Rectal smooth muscle tissue (tissue), 1 donor: ENCODE results near the gene CSNK2A3.

ENCODE experiments used
- H3K27ac ChIP-seq: one replicate; pipeline ENCODE4 v1.7.0; 2013; ENCODE audit warnings: low read depth, low read length, inconsistent platforms
- H3K27me3 ChIP-seq: one replicate; pipeline ENCODE4 v1.7.0; 2013; ENCODE audit warnings: low read length; ENCODE audit not compliant: control insufficient read depth, insufficient read depth
- H3K36me3 ChIP-seq: one replicate; pipeline ENCODE4 v1.7.0; 2013; ENCODE audit warnings: low read length; ENCODE audit not compliant: control insufficient read depth, insufficient read depth
- H3K4me1 ChIP-seq: one replicate; pipeline ENCODE4 v1.7.0; 2013; ENCODE audit warnings: low read length; ENCODE audit not compliant: control insufficient read depth, insufficient read depth
- H3K4me3 ChIP-seq: one replicate; pipeline ENCODE4 v1.7.0; 2013; ENCODE audit warnings: low read length
- H3K9ac ChIP-seq: one replicate; pipeline ENCODE4 v1.7.0; 2013; ENCODE audit warnings: low read length

CSNK2A3 gene

GRCh38 chr11:11320825-11321224 lies 32.2 kb downstream of the CSNK2A3 start:
- Histone ChIP-seq H3K27ac (no peak overlapping the region), H3K4me1 (no peaks in the 10 kb centered on the region), H3K27me3 (no peaks in the 10 kb centered on the region), H3K4me3 (no peak overlapping the region), H3K36me3 (no peaks in the 10 kb centered on the region), H3K9ac (no peak overlapping the region)

GRCh38 chr11:11318961-11319360 lies 34.1 kb downstream of the CSNK2A3 start:
- Histone ChIP-seq H3K4me1 (peaks cover 3% of the 10 kb centered on the region), H3K27me3 (no peaks in the 10 kb centered on the region), H3K4me3 (no peak overlapping the region), H3K36me3 (no peaks in the 10 kb centered on the region), H3K9ac (no peak overlapping the region), H3K27ac (no peak overlapping the region)

DNA sequence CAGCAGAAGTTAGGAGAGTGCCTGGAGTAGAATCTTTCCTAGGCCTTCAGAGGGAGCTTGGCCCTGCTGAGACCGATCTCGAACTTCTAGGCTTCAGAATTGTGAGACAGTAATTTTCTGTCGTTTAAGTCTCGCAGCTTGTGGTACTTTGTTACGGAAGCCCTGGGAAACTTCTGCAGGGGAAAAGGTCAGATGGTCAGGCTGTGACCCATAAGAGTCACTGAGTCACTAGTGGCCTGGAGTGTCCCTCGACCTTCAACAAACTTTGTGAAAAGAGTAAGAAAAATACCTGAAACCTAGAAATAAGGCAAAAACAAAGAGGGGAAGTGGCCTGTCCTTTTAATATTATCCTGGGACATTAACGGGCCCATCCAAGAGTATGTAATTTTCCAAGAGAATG lies 34.6 kb downstream of the CSNK2A3 start:
- no peak overlapping the region for H3K4me3 ChIP-seq
- peaks cover 3% of the 10 kb centered on the region for H3K4me1 ChIP-seq
- H3K9ac ChIP-seq = no peak overlapping the region
- H3K27me3 ChIP-seq = no peaks in the 10 kb centered on the region
- no peak overlapping the region for H3K27ac ChIP-seq
- H3K36me3 ChIP-seq = no peaks in the 10 kb centered on the region

GRCh38 chr11:11316651-11317230 lies 36.3 kb downstream of the CSNK2A3 start:
- Histone ChIP-seq H3K4me1 (peaks cover 3% of the 10 kb centered on the region), H3K4me3 (no peak overlapping the region), H3K27ac (no peak overlapping the region), H3K27me3 (no peaks in the 10 kb centered on the region), H3K9ac (no peak overlapping the region), H3K36me3 (no peaks in the 10 kb centered on the region)

DNA sequence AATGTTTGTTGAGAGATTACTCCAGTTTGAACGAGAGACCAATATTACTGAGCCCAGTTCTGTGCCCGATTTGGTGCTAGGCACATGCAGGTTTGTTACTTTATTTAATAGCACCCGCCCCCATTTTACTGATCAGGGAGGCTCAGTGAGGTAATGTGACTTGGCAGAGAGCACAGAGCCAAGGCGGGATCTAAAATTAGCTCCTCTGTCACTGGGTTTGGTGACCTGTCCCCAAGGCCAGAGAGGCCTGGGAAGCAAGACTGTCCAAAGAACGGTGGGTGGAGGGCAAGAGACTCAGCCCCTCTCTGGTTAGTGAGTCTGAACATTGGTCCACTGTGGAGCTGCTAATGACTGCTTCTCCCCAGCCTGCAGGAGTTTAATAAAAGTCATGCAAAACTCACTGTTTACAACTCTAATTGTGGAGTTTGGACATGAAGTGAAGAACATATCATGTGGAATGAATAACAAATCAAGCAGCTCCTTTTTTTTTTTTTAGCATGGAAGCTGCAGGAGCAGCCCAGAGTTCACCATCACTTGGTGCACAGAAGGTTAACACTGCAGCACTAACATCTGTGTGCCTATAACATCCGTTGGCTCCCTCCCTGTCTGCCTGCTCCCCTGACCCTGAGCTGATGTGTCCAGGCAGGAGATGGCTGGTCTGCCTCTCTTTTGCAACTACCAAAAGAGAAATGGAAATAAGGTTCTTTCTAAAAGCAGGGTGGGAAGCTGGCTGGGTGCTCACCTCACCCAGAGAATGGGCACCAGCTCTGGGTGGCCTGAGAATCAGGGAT lies 39.0 kb downstream of the CSNK2A3 start:
- H3K36me3 ChIP-seq = no peaks in the 10 kb centered on the region
- H3K9ac ChIP-seq = no peak overlapping the region
- no peaks in the 10 kb centered on the region for H3K27me3 ChIP-seq
- H3K4me3 ChIP-seq = no peak overlapping the region
- H3K27ac ChIP-seq = no peak overlapping the region
- peaks cover 3% of the 10 kb centered on the region for H3K4me1 ChIP-seq

GRCh38 chr11:11313426-11313825 lies 39.6 kb downstream of the CSNK2A3 start:
- H3K27me3 ChIP-seq = no peaks in the 10 kb centered on the region
- H3K9ac ChIP-seq = no peak overlapping the region
- no peak overlapping the region for H3K27ac ChIP-seq
- no peaks in the 10 kb centered on the region for H3K36me3 ChIP-seq
- H3K4me3 ChIP-seq = no peak overlapping the region
- peaks cover 3% of the 10 kb centered on the region for H3K4me1 ChIP-seq

- Histone ChIP-seq H3K9ac (no peak overlapping the region), H3K36me3 (no peaks in the 10 kb centered on the region), H3K27ac (no peak overlapping the region), H3K4me1 (peaks cover 3% of the 10 kb centered on the region), H3K27me3 (no peaks in the 10 kb centered on the region), H3K4me3 (no peak overlapping the region)
These were observed 40.3 kb downstream of the CSNK2A3 start for GRCh38 chr11:11312738-11313137.

GRCh38 chr11:11311169-11311568 lies 41.9 kb downstream of the CSNK2A3 start:
- Histone ChIP-seq H3K36me3 (no peaks in the 10 kb centered on the region), H3K27ac (no peak overlapping the region), H3K27me3 (no peaks in the 10 kb centered on the region), H3K9ac (no peak overlapping the region), H3K4me3 (no peak overlapping the region), H3K4me1 (peaks cover 3% of the 10 kb centered on the region)

DNA sequence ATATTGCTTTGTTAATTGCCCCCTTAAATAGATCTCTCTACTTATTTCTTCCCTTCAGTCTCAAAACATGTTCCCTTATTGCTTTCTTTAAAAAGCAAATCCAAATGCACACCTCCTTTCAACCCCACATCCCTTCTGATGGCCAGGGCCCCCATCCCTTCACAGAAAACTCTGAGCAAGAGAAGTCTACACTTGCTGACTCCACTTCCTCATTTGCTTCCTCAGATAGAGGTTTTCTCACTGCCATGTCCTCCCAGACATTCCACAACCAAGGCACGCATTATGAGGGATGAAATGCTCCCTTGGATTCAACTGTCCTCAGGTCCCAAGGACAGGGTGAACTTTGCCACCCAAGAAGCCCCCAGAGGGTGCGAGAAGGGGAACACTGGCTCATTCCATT lies 43.1 kb downstream of the CSNK2A3 start:
- H3K4me3 ChIP-seq = no peak overlapping the region

DNA sequence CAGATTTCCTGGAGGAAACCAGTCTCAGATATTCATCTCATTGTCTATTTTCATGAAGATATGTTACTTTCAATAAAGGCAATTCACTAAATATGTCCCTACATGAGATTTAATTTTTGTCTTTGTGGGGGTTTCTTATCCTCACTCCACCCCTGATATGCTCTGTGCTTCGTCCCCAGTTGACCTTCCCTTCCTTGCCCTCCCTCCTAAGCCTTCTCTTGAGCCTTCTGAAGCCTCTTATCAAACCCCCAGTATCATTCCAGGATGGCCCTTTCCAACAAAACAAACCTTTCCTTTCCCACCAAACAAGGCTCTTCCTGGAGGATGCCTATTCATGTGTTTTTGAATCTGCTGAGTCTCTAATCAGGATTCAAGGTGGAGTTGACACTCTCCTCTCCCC lies 44.8 kb downstream of the CSNK2A3 start:
- H3K27me3 ChIP-seq = no peaks in the 10 kb centered on the region
- no peak overlapping the region for H3K9ac ChIP-seq
- no peak overlapping the region for H3K27ac ChIP-seq
- no peaks in the 10 kb centered on the region for H3K36me3 ChIP-seq
- no peaks in the 10 kb centered on the region for H3K4me1 ChIP-seq
- no peak overlapping the region for H3K4me3 ChIP-seq

More for the DNA sequence above, 43.1 kb downstream of the CSNK2A3 start:
- Histone ChIP-seq H3K9ac (no peak overlapping the region), H3K36me3 (no peaks in the 10 kb centered on the region), H3K27me3 (no peaks in the 10 kb centered on the region), H3K27ac (no peak overlapping the region), H3K4me1 (peaks cover 3% of the 10 kb centered on the region)

- no peaks in the 10 kb centered on the region for H3K27me3 ChIP-seq
- no peaks in the 10 kb centered on the region for H3K36me3 ChIP-seq
- no peak overlapping the region for H3K27ac ChIP-seq
- no peak overlapping the region for H3K9ac ChIP-seq
- H3K4me3 ChIP-seq = no peak overlapping the region
- H3K4me1 ChIP-seq = no peaks in the 10 kb centered on the region
These were observed 46.2 kb downstream of the CSNK2A3 start for GRCh38 chr11:11306855-11307254.

DNA sequence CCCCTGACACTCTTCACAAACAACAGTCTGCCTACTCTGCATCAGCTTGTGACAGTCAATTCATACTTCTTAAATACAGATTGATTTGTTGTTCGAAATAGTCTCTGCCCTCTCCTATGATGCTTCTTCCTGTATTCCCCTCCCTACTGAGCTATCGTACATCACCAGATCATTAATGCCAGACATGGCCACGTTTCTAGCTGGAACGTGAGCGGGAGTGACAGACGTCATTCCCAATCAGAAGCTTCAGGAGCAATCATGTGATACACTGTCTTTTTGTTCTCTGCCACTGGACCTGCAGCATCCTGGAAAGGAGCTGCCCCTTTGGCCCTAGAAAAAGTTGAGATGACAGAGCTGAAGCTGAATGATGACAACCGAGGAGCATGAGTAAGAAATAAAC lies 48.5 kb downstream of the CSNK2A3 start:
- Histone ChIP-seq H3K36me3 (no peaks in the 10 kb centered on the region), H3K9ac (no peak overlapping the region), H3K27me3 (no peaks in the 10 kb centered on the region), H3K4me3 (no peak overlapping the region), H3K4me1 (no peaks in the 10 kb centered on the region), H3K27ac (no peak overlapping the region)

DNA sequence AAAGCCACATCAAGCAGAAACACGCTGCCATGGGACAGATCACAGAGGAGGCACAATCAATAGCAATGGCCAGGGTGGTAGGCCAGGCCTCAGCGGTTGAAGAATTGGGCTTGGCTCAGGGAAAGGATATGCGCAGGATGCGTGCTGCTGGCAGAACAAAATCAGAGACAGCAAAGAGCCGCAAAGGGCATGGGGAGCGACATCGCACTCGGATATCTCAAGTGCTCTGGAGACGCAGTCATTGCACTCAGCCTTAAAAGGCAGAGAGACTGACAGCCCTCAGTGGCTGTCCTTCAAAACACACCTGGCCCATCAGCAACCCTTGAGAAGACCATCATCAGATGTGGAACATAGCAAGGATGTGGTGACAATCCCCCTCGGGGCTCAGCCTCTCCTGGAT lies 50.5 kb downstream of the CSNK2A3 start:
- Histone ChIP-seq H3K9ac (no peak overlapping the region), H3K27me3 (no peaks in the 10 kb centered on the region), H3K4me1 (no peaks in the 10 kb centered on the region), H3K4me3 (no peak overlapping the region), H3K27ac (no peak overlapping the region), H3K36me3 (no peaks in the 10 kb centered on the region)
